HG02763 (cell line): Measurements from ENCODE around the gene TP63.
A peak's percentile ranks its signal among the peaks of the same experiment; 100 is the strongest.
"Not testable (repeated sequence)": the region's sequence is repeated elsewhere in the genome, so short reads cannot be mapped to it uniquely, and the experiment has no call there.

Experiments
- ATAC-seq: cut with Tn5 transposase; IDR thresholded peaks from one replicate; pipeline ENCODE4 v1.9.1; 2021; ENCODE audit warnings: mild to moderate bottlenecking, moderate library complexity; ENCODE audit not compliant: unreplicated experiment

TP63 gene

DNA sequence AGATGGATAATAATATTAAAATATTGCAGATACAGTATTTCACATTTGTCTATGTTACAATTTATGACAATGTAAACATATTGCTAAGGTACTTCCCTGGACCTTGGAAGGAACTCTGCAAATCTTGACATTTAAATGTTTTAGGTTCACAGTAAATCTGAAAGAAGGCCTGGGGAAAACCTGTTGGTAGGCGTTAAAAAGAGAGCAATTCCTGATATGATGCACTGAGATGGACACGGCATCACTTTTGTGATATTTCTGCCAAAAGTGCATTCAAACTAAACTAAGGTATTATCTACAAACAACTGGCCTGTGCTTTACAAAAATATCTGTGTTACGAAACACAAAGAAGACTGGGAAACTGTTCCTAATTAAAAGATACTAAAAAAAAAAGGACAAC lies 6.1 kb upstream of the TP63 start:
- no peak for ATAC-seq

DNA sequence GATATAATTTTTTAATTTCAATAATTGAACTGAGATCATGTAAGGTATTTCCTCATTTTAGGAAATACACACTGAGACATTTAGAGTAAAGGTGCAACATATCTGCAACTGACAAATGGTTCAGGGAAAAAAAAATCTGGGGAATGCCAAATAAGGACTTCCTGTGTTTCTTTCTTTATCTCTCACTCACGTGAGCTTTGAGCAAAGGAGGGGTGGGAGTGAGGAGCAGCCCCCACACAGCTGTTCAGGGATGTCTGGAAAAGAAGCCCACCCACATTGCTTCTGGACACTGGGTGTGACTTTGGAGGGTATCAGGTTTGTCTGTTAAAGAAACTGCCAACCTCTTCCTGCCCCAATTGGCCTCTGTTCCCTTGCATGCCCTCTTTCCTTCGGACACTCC lies 5.6 kb upstream of the TP63 start:
- no peak for ATAC-seq

DNA sequence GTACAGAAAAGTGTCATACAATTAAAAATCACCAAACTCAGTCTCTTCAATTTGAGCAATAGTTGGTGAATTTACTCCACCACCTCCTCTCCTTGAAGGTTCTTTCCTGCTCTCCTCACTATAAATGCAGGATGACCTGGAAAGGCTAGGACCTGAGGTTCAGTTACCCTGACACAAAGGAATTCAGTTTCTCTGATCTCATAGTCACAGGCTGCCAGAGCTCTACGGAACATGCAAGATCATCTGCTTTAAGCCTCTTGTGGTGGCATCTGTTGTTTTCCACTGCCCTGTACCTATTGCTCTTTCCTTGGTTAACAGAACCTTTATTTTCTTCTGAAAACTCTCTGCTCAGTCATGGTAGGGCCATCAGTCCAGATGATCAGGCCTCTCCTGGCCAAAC lies 4.9 kb upstream of the TP63 start:
- no peak for ATAC-seq

DNA sequence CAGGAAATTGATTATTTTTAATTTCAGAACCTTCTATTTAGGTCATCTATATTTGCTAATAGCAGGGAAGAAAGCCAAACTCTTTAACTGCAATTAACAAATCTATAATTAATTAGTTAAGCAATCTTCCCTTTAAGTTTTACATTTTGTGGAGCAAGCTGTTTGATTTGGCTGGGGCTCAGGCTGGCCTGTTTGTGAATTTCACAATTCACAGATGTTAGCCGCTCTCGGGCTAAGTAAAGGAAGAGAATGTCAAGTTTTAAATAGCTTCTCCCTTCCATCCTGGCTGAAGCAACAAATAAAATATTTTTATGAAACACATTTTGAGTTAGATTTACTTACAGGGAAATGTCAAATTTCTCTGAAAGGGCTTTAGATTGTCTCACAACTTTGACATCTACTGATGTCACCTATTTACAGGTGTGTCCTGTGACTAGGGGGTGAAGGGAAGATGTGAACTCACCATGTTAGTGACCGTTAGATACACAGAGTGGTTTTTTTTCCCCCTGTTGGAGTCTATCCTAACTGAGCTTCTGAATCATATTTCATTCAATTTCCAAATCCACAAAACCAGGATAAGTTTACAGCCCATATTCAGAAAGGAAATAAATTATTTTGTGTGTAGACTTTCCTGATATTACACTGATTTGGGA lies 1.3 kb upstream of the TP63 start:
- no peak for ATAC-seq

DNA sequence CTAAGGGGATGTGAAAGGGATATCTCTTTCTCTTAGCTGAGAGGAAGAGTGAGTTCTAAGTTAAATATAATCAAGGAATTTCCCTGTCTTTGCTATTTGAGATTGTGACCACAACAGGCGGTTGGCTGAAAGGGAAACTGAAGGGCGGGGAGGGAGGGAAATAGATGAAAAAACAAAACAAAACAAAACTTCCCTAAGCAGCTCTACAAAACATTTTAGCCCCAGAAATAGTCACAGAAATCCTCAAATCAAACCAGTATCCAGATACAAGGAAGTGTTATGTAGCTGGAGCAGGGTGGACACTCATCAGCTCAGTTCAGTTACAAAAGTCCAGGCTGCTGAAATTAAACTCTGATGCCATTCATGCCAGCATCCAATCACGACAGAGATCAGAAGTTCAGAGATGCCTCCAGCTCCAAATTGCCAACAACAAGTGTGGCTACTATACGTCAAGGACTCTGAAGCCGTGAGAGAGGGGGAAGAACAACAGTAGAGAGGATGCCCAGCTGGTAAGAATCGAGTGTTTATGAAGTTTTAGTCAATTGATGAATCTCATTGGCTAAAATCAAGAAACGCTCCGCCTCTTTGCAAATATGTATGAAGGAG lies 319 bp upstream of the TP63 start:
- ATAC-seq = peak; percentile 67

DNA sequence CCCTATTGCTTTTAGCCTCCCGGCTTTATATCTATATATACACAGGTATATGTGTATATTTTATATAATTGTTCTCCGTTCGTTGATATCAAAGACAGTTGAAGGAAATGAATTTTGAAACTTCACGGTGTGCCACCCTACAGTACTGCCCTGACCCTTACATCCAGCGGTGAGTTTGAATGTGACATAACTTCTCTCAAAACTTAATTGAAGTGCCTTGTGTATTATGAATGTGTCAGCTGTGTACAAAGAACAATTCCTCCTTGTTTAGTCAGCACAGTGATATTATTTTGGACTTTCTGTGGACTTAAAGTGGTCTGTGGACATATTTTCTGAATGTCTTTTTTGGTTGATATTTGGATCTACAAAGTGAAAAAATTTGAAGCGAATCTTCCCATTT lies 220 bp downstream of the TP63 start:
- ATAC-seq = no peak

DNA sequence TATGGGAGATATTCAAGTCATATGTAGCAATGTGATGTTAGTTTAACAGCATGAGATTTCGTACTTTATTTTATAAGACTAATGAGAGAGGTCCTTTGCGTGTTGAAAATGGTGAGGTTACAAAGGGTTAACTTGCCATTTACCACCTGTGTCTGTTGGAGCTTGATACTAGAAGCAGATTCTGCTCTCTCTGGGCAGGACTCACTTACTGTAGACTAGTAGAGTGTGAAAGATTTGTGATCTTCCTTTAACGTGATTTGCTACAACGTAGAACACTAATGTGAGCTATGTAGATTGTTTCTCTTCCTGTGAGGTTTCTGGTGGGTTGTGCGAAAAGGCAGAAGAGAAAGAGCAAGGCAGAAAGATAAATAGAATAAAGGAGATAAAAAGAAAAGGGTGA lies 1.1 kb downstream of the TP63 start:
- no peak for ATAC-seq

DNA sequence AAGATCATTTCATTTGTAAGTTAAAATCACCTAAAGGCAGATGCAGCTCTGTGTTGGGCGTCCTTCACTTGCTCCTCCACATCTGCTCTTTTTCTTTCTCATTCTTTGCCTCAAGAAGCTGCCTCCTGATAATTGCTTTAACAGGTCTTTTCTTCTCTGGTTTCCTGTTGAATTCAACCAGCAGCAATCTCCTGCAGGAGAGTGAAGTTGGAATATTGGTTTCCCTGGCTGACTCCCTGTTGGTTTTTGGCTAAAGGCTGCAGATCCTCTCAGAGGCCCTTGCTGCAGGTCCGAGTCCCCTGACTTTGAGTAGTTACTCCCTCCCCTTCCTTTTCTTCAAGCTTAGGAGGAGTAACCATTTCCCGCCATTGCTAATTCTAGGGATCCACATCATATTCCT lies 4.2 kb downstream of the TP63 start:
- no peak for ATAC-seq

DNA sequence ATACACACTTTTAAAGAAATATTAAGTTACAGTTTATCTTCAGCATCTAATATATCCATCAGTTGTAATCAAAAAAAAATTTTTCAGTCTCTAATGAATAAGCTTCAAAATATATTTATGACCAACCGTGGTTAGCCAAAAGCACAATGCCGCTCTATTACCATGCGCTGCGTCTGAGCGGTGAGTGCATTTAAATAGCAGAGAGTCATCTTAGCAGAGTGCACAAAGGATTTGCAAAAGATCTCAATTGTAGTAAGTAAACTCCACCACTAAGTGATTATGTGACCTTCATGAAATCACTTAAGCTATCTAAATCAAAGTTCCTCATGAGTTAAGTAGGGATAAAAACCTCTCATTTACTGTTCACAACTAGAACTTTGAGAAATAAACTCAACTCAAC lies 4.9 kb downstream of the TP63 start:
- ATAC-seq = no peak

DNA sequence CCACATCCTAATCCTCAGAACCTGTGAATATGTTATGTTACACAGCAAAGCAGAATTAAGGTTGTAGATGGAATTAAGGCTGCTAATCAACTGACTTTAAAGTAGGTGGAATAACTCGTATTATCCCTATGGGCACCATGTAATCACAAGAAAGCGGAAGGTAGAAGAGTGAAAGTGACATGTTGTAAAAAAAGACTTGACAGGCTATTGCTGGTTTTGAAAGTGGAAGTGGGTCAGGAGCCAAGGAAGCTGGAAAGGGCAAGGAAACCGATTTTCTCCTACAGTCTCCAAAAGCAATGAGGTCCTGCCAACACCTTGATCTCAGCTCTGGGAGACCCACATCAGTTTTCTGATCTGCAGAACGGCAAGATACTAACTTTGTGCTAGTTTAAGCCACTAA lies 6.6 kb downstream of the TP63 start:
- no peak for ATAC-seq

DNA sequence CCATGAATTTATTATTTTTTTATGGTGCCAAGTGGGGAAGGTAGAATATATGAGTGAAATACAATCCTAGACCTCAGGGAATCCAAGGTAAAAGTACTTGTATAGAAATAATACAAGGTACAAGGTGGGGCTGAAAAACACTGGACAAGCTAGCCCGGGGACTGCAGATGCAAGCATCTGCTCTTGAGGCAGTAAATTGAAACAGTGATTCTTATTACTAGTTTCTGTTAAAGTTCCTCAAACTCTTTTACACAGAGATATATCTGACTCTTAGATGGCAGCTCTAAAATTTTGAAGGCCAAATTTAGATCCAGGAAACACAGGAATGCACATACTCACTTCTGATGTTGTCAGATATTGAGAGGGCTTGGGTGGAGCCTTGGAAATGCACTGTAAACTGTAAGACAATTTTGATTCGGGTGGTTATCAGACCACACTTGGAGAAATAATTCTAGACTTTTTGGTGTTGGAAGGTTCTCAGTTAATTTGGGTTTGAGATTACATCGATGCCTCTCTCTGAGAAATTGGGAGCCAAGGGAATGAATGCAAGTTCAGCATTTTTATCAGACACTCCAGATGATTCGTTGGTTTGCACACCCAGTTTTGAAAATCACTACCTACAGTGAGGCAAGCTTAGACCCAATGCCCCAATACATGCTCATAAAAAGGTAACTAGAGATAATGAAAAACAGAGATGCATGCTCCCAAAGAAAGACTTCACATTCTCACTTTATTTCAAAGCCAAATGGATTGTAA lies 7.3 kb downstream of the TP63 start:
- no peak for ATAC-seq

DNA sequence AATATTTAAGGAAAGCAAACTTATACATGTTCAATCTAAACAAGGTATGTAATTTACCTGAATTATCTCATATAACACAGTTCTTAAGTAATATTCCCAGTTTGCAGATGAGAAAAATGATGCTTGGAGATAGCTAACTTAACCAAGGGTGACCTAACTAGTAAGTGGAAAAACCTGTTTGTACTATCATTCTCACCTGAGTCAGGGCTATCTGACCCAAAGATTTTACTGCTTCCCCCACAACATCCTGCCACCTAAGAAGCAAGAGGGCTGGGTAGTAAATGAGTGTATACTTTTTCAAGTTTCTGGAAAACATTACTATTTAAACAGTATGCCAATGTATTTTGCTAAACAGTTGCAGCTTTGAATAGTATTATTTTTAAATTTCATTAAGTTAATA lies 10.6 kb downstream of the TP63 start:
- ATAC-seq = no peak

DNA sequence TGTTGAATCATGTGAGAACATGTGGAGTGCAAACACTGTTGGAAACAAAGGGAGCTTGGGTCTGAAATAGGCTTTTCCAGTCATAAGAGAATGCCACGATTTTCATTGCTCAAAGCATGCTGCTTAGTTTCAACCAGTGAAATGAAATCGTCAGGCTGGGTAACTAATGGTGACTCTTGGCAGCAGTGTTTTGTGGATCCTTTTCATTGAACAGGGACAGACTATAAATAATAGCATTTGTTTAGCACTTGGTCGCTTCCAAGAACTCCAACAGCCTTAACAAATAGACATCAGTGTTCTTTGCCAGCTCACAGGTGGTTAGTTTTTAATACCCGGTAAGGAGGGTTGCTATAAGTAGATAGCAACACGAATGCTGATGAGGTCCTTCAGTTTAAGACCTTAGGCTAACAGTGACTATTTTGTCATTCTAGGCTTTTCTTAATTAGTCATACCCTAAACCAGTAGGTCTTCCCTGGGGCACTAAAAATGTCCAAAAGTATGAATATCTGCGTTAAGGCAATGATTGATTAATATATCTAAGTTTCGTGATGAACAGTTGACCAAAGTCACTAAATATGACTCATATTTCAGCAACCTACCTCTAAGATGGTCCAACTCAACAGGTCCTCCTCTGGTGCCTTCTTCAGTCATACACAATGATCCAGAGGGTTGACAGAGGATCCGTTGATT lies 15.8 kb downstream of the TP63 start:
- no peak for ATAC-seq

DNA sequence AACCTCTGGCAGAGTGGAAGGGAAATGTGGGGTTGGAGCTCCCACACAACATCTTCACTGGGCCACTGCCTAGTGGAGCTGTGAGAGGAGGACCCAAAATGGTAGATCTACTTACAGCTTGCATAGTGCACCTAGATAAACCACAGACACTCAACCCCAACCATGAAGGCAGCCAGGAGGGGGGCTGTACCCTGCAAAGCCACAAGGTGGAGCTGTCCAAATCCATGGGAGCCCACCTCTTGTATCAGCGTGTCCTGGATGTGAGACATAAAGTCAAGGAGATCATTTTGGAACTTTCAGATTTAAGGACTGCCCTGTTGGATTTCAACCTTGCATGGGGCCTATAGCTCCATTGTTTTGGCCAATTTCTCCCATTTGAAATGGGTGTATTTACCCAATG lies 20.9 kb downstream of the TP63 start:
- ATAC-seq = no peak

DNA sequence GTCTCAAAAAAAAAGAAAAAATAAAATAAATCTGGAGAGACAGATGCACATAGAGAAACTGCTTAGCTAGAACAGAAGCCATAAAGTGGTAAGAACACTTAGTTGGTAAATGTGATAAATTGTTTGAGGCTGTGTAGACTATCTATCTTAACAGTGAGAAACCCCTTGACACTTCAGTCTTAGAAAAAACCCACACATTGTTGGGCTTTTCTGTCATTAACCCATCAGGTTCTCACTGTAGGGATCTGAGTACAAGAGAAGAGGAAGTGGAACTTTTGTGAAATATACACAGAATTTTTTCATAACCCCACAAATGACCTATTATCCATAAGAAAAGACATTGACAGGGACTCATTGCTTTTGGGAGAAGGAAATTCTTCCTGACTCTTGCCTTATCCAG lies 24.4 kb downstream of the TP63 start:
- ATAC-seq = no peak

DNA sequence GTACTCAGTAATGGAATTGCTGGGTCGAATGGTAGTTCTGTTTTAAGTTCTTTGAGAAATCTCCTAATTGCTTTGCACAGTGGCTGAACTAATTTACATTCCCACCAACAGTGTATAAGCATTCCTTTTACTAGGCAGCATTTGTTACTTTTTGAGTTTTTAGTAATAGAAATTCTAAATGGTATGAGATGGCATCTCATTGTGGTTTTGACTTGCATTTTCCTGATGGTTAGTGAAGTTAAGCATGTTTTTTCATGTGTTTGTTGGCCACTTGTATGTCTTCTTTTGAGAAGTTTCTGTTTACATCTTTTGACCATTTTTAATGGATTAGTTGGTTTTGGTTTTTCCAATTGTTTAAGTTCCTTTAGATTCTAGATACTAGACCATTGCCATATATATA lies 28.4 kb downstream of the TP63 start:
- no peak for ATAC-seq

DNA sequence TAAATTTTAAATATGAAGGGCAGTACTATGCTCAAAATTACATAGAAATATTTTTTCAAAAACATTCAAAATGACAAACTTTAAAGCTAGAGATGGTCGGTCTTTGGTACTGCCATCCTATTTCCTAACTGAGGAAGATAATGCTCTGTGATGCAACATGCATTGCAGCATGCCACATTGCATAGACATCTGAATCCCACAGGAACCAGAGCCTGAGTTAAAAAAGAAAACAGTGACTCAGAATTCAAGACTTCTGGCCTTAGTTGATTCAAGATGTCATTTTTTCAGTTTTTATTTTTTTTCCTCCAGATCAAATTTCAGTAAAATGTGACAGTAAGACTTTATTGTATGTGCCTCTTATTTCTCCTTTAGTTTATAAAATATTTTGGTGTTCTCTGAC lies 33.1 kb downstream of the TP63 start:
- ATAC-seq = no peak

DNA sequence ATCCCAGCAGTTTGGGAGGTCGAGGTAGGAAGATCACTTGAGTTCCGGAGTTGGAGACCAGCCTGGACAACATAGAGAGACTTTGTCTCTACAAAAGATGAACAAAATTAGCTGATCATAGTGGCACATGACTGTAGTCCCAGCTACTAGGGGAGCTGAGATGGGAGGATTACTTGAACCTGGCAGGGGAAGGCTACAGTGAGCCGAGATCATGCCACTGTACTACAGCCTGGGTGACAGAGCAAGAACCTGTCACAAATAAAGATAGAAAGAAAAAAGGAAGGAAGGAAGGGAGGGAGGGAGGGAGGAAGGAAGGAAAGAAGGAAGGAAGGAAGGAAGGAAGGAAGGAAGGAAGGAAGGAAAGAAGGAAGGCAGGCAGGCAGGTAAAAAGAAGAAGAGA lies 41.2 kb downstream of the TP63 start:
- not testable (repeated sequence) for ATAC-seq

DNA sequence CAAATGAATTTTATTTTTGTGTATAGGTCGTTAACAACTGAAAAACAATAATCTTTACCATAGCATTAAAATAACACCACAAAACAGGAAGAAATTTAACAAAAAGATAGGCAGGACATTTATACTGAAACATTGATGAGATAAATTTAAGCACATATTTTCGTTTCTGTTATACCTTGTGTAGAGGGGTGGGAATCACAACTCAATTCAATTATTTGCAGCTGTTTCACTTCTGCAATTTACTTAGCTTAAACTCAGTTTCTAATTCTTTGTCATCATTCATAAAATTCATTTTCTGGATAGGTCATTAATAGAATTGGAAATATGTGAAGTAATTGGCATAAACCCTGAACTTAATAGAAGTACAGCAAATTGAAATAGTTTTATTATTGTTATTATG lies 42.3 kb downstream of the TP63 start:
- peak; percentile 68 for ATAC-seq

DNA sequence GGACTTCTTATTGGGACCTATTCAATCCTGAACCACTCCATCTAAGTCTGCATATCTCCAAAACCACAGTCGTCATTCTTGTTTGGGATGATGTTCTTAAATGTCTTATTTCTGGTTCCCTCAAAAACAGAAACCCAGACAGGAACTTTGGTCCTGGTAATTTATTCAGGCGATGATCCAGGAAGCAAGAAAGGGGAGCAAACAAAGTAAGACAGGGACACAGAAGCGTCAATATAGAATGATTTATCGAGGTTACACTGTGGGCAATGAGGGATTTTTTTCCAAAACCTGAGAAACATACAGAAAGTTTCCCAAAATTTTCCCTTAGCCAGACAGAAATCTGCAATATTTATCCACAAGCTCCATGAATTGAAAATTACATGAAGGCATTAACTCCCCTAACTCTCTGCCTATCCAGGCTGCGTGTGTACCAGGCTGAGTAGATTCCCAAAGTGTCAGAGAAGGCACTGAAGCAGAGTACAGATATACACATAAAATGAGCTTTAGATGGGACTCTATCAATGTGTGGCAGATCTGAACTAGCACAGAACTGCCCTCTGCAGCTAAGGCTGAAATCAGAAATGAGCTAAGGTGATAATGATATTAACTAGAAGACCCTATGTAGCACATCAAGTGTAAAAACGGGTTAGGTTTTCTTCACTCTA lies 43.2 kb downstream of the TP63 start:
- ATAC-seq = no peak

DNA sequence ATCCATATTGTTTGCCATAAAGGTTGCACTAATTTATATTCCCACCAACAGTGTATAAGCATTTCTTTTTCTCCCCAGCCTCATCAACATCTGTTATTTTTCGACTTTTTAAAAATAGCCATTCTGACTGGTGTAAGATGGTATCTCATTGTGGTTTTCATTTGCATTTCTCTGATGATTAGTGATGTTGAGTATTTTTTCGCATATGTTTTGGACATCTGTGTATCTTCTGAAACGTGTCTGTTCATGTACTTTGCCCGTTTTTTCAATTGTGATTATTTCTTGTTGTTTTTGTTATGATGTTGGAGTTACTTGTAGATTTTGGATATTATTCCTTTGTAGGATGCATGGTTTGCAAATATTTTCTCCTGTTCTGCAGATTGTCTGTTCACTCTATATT lies 46.5 kb downstream of the TP63 start:
- ATAC-seq = peak; percentile 70
